ENCODE measurements around the gene C22orf23.

Gene C22orf23

DNA sequence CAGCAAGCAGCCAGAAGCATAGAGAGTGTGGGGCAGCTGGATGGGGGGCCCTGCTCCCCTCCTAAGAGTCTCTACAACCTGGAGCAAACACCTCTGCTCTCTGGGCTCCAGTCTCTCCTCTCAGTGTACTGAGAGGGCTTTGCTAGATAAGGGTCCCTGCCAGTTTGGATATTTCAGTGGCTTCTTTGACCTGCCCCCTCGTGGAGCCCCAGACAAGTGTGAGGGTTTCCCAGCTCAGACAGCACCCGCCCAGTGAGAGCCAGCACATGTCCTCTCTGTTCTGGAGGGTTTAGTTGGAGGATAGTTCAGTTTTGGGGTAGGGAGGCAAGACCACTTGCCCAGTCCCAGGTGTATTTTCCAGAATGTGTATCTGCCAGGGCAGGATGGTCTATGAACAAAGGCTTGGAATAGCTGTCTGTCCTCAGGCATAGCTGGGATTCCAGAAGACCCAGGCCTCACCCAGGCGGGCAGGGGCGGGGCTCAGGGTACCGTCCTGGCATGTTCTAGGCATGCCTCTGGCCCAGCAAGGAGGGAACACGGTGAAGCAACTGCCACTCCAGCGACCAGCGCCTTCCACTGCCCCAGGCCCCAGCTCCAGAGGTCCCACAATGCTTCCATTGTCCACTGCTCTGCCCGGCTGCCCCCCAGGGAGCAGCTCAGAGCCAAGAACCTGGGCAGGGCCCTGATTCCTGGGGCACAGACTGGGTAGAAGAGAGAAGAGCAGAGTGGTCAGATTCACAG, 54.8 kb downstream of the C22orf23 start:
- peak; percentile 79 for DNase-seq (ENCODE audit: low spot score)

GRCh38 chr22:37897807-37898206, 55.6 kb downstream of the C22orf23 start:
- DNase-seq (ENCODE audit: low spot score) = no peak

GRCh38 chr22:37896939-37897338, 56.5 kb downstream of the C22orf23 start:
- DNase-seq (ENCODE audit: low spot score) = no peak

DNA sequence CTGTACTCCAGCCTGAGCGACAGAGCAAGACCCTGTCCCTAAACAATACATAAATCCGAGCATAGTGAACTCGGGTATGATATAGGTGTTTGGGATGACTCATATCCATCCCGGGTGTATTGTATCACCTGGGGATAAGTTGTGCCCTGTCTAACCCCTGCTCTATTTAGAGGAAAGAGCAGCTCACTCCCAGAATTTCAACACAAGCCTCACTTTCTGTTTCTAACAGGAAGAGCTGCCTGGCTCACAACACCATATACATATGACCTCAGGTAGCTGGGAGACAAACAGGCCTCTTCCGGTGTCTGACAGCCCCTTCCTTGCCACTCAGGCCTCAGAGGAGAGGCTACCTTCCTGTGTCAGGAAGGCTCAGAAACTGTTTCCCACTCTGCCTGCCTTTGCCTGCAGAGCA, 57.2 kb downstream of the C22orf23 start:
- no peak for DNase-seq (ENCODE audit: low spot score)

GRCh38 chr22:37894939-37895670, 58.3 kb downstream of the C22orf23 start:
- no peak for DNase-seq (ENCODE audit: low spot score)

DNA sequence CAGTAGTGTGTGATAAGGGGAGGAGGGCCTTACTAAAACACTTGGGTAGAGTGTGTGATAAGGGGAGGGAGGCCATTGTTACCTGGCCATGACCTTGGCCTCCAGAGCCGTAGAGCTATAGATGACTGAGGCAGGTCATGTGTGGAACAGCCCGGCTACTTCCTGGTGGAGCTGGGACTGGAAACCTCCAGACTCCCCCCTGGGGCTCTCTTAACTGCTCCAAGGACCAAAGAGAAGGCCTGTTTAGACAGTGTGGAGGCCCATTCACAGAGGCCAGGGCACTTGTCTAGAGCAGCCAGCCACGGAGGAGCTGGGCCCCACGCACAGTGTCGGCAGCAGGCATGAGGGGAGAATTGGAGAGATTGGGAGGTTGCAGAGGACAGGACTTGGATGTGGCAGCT, 59.8 kb downstream of the C22orf23 start:
- no peak for DNase-seq (ENCODE audit: low spot score)
